Stimulated activated CD4-positive, alpha-beta T cell treated with anti-CD3 and anti-CD28 coated beads, Interleukin-1b, Interleukin-23, amount 100 ng/mL, for 1 hour (primary cell): ENCODE measurements around the gene GABBR2.

Experiments used
- DNase-seq, 2 donors: peaks; one replicate each; pipeline ENCODE4 v3.0.0-alpha.2; 2020; ENCODE audit warnings: low read depth in 2 of 2

The GABBR2 gene

GRCh38 chr9:98370300-98370975, 338.3 kb downstream of the GABBR2 start:
- no peak for DNase-seq

DNA sequence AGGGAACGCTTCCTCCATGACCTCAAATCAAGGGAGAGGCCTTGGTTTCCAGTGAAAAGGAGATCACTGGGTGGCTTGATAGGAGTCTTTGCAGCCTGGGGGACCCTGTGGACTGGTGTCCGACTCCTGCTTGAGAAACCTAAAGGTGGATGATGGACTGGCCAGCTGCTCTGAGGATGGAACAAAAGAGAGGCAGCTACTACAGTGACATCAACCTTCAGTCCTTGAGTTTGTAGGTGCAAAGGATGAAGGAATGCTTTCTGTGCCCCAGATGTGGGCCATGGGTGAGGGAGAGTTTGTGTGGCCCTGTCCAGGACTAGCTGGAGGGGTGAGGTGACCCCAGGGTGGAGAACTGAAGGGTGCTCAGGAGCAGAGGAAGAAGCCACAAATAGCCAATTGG, 338.8 kb downstream of the GABBR2 start:
- DNase-seq = no peak

- DNase-seq = no peak
Measured at GRCh38 chr9:98369471-98369870, 339.3 kb downstream of the GABBR2 start.

- DNase-seq = no peak
Measured at GRCh38 chr9:98369066-98369425, 339.7 kb downstream of the GABBR2 start.

GRCh38 chr9:98368366-98369065, 340.2 kb downstream of the GABBR2 start:
- no peak for DNase-seq

GRCh38 chr9:98367923-98368322, 340.8 kb downstream of the GABBR2 start:
- no peak for DNase-seq

GRCh38 chr9:98367371-98367900, 341.3 kb downstream of the GABBR2 start:
- DNase-seq = no peak

- no peak for DNase-seq
Measured at GRCh38 chr9:98365781-98366180, 343.0 kb downstream of the GABBR2 start.

DNA sequence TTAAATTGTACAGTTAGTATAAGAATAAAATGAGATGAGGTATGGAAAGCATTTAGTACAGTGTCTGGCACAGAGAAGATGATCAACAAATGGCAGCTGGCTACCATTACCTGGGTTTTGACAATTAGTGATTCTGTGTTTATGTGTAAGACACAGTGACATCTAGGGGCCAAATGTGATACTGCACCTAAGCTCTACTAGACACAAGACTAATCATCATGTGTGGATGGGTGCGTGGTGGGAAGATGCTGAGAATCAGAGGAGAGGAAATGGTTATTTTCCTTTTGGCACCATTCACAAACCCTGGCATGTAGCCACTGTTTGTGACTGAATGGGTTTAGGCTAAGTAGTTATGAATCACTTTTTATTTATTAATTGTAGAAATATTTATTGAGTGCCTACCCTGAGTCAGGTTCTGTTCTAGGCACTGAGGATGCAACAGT, 343.5 kb downstream of the GABBR2 start:
- DNase-seq = no peak

DNA sequence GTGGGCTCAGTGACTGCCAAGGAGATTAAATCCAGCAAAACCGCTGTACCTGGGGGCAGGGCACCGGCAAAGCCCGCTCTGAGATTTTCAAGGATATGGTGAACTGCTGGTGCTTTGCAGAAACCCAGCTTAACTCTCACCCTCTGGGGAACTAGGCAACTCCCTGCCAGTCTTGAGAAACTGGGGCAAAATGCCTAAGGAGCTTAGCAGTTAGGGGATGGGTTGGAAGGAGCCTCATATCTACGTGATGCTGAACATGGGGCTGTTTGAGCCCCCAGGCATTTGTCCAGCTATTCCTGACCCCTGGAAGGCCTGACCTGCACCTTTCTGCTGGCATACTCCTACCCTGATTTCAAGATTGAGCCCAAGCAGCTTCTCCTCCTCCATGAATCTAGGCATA, 344.6 kb downstream of the GABBR2 start:
- DNase-seq = no peak

GRCh38 chr9:98363644-98364043, 345.1 kb downstream of the GABBR2 start:
- DNase-seq = no peak

- DNase-seq = no peak
Measured at GRCh38 chr9:98362624-98363252, 346.0 kb downstream of the GABBR2 start.

DNA sequence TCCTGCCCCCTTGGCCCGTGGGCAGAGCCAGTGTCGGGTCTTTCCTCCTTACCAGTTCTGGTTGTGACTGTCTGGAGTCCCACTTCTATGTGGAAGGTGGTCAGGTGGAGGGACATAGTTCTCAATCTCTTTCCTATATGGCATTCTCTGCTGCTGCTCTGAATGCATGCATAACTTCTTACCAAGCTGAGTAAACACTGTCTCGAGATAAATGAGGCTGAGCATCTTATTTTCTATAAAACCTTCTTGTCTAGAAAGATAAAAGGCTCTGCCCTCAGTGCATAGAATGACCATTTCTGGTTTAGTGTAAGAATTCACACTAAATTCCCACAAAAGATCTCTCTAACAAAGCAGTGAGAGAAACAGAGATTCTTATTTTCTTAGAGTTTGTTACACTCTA, 347.1 kb downstream of the GABBR2 start:
- DNase-seq = no peak

DNA sequence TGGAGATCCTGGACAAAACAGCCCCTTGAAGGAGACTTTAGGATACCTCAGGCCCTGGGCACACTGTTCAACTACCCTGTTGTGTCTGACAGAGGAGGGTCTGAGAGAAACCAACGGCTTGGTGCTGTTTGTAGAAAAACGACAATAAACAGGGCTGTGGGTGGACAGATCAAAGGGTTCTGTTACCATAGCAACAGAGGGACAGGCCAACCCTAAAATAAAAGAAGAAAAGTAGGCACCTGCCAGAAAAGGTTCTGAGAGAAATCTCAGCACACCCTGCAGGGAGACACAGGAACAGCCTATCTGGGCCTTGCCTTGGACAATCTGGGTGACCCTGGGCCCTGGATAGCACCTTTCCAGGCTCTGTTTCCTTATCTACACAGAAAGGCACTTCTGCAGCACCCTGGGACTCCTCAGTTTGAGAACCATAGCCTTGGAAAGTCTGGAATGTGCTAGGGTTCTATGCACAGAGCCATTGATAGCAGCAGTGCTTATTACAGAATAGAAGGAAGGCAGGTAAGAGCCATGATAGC, 348.5 kb downstream of the GABBR2 start:
- DNase-seq = no peak

- no peak for DNase-seq
Measured at GRCh38 chr9:98359569-98359968, 349.2 kb downstream of the GABBR2 start.

GRCh38 chr9:98357921-98358535, 350.7 kb downstream of the GABBR2 start:
- no peak for DNase-seq

DNA sequence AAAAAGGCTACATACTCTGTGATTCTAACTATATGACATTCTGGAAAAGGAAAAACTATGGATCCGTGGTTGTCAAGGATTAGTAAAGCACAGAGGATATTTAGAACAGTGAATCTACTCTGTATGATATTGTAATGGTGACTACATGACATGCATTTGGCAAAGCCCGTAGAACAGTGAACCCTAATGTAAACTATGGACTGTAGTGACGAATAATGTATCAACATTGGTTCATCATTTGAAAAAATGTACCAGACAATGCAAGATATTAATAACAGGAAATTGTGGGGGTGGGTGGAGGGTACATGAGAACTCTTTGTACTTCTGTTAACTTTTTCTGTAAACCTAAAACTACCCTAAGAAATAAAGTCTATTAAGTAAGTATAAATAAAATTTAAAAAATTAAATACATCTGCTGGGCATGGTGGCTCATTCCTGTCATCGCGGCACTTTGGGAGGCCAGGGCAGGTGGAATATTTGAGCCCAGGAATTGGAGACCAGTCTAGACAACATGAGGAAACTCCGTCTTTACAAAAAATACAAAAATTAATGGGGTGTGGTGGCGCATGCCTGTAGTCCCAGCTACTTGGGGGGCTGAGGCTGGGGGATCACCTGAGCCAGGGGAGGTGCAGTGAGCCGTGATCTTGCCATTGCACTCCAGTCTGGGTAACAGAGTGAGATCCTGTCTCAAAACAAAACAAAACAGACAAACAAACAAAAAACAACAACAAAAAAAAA, 351.6 kb downstream of the GABBR2 start:
- DNase-seq = no peak

- no peak for DNase-seq
Measured at GRCh38 chr9:98356326-98356725, 352.4 kb downstream of the GABBR2 start.

GRCh38 chr9:98351370-98351769, 357.4 kb downstream of the GABBR2 start:
- DNase-seq = no peak

DNA sequence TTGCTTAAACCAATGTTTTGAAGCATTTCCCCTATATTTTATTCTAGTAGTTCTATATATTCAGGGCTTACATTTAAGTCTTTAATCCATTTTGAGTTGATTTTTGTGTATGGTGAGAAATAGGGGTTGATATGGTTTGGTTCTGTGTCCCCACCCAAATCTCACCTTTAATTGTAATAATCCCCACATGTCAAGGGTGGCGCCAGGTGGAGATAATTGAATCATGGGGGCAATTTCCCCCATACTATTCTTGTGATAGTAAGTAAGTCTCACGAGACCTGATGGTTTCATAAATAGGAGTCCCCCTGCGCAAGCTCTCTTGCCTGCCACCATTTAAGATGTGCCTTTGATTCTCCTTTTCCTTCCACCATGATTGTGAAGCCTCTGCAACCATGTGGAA, 361.1 kb downstream of the GABBR2 start:
- no peak for DNase-seq

GRCh38 chr9:98345011-98345410, 363.7 kb downstream of the GABBR2 start:
- no peak for DNase-seq
